Inflammatory macrophage (primary cell): ENCODE data around the gene ABCA2.
"Not testable (repeated sequence)": the region's sequence is repeated elsewhere in the genome, so short reads cannot be mapped to it uniquely, and the experiment has no call there.

Experiments used
- DNase-seq, 2 donors: peaks; one replicate each; pipeline ENCODE4 v3.0.0-alpha.2; 2020 to 2022

ABCA2 gene

DNA sequence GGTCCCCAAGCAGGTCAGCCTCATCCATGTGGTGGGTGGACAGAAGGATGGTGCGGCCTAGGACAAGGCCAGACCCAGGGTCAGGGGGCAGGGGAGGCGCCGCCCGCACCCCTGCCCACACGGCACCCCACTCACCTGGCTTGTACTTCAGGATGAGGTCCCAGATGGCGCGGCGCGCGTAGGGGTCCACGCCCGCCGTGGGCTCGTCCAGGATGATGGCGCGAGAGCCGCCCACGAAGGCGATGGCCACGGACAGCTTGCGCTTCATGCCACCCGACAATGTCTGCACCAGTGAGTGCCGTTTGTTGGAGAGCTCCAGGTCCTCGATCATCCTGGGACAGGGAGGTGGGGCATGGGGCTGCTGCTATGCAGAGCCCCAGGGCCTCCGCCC lies 12.5 kb downstream of the ABCA2 start:
- no peak for DNase-seq

DNA sequence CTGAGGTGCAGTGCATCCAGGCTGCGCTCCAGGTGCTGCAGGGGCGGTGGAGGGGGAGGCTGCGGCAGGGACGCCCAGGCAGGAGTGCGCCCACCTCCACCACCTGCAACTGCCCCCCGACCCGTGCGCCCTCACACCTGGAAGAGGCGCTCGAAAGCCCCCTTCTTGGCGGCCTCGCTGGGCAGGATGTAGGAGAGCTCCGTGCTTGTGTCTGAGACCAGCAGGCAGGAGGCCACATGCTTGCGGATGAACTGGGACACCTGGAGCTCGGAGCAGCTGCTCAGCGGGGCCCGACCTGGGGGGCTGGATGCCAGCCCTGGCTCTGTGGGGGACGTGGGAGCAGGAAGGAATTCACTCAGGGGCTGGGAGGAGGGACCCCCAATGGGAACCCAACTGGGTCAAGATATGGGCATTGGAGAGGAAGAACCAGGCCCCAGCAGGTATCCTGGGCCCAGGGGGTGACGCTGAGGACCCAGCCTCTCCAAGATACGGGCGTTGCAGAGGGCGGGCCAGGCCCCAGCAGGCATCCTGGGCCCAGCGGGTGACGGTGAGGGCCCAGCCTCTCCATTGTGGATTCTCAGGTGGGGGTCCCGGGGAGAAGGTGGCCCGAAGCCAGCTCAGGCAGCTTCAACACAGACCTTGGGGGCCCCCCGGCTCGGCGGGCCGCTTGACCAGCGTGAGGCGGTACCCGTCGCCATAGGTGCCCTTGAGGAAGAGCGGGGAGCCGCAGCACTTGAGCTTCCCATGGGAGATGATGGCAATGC lies 13.1 kb downstream of the ABCA2 start:
- DNase-seq: no peak

DNA sequence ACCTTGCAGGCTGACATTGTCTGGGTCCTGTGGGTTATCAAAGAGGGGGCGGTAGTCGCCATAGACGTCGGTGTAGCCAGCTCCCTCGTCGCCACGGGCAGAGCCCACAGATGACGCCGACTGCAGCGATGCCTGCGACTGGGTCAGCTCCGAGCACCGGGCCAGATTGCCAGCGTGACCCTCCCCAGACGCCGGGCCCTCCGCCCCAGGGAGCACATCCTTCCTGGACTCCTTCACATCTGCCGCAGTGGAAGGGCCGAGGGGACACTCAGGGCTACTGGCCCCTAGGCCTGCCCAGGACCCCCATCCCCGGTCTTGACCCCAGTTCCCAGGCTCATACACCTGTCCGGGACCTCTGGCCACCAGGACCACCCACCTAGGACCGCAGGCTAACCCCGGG lies 13.9 kb downstream of the ABCA2 start:
- DNase-seq: no peak

DNA sequence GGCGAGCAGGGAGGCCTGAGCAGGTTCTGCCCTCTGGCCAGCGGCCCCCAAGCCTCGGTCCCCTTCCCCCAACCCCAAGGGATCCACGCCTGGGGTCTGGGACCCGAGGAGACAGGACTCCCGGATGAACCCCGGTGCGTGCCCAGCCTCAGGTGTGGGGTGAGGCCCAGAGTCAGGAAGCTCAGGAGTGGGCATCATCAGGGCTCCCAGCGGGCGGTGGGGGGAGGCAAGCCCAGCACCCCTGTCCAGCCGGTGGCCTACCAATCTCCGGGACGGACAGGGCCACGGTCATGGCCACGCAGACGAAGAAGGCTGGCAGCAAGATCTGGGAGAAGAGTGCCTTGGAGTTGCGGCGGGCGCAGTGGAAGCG lies 14.5 kb downstream of the ABCA2 start:
- DNase-seq: no peak

DNA sequence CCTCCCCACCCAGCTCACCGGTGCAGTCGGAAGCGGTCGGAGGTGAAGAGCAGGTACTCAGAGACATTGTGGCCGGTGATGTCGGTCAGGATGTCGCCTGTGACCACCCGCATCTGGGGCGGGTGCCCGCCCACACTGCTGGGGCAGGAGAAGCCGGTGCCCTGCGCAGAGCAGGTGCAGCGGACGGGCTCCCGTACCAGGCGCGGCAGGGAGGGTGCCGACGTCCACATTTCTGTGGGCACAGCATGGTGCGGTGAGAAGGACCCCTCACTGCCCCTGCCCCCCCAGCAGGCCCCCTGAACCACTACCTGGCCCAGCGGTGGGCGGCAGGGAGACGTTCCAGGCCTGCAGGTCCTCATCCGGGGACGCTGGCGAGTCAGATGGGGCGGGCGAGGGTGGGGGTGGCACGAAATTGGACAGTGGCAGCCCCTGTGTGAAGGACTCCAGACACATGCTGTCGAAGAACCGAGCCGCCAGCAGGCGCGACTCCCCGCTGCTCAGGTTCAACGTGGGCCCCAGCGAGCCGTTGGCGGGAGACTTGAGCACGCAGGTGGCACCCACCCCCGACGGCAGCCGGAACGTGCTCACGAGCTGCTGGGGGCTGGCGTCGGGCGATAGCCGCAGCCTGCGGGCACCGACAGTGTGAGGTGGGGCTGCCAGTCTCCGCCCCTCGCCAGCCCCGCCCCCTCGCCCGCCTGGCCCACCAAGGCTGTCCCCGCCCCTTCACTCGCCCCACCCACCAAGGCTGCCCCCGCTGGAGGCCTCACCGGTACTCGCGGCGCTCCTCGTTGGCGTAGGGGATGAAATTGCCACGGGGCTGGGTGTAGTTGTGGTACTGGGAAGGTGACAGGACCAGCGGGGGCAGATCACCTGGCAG lies 15.1 kb downstream of the ABCA2 start:
- DNase-seq: no peak

DNA sequence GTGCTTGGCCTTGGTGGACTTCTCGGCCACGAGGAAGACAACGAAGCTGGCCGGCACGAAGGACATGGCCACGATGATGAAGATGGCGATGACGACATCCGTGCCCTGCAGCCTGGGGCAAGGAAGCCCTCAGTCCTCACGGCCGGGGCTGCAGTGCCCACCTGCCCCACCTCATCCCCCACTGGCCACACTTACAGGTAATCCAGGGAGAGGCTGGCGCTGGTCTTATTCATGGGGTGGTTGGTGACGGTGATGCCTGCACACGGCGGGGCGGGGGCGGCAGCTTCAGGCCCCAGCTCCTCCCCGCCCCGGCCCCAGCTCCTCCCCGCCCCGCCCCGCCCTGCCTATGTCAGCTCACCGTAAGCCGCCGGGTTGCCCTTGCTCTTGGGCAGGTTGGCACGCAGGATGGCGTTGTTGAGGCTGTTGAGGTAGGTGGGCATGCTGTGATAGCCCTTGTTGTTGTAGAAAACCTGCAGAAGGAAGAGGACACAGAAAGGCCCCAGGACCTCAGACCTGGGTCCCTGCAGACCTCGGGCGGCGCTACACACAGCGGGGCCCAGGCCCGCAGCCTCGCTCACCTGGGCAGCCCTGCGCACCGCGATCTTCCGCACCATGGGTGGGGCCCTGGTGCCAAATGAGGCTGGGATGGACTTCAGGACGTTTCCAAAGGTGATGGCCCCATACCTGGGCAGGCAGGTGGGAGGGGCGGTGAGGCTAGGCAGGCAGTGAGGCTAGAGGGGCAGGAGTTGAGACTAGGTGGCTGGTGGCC lies 15.9 kb downstream of the ABCA2 start:
- no peak for DNase-seq

DNA sequence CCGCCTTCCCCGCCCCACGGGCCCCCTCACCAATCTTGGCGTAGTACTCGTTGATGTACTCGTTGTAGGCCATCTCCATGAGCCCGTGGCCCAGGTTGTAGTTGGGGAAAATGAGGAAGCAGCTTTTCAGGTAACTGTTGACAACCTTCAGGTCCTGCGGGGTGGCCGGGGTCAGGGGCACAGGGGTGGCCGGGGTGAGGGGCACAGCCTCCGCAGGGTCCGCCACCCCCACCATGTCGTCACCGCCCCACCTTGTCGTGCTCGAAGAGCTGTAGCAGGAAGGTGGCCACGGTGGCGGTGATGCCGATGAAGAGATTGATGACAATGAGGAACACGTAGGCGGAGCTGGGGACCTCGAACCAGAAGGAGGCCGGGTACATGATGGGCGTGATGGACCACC lies 16.9 kb downstream of the ABCA2 start:
- no peak for DNase-seq

DNA sequence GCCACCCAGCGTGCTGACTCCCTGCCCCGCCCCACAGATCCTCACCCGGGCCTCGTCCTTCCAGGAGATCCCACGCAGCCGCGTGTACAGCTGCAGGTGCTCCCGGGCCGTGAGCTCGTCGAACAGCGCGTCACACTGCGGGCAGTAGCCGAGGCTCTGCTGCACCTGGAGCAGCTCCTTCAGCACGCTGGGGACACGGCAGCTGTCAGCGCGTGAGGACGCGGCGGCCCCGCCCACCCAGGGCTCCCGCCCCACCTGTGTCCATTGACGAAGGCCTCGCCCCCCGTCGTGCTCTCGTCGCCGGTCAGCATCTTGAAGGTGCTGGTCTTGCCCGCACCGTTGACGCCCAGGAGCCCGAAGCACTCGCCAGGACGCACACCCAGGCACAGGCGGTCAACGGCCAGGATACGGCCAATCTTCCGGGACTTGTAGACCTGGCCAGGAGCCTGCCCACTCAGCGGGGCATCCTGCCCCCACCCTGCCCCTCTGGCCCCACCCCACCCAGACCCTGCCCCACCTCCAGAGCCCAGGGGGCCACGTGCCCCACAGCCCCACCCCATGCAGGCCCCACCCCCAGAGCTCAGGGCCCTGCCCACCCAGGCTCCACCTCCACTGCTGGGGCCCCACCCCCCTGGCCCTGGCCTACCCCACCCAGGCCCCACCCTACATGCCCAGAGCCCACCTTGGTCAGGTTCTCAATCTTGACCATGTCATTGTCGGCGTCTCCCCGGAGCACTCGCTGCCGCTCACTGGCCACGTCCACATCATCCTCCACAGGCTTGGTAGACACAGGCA lies 17.9 kb downstream of the ABCA2 start:
- DNase-seq: no peak

DNA sequence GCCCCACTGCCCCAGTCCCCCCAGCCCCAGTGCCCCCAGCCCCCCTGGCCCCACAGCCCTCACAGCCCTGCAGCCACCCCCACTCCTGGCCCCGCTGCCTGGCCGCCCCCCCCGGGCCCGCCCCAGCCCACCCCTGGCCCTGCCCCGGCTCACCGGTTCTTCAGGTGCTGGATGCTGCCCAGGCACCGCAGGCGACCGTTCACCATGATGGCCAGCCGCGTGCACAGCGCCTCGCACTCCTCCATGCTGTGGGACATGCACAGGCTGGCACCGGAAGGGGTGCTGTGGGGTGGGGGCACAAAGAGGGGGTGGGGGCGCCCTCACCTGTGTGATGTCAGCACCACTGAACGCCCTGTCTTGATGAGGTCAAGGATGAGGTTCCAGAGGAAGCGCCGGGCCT lies 18.8 kb downstream of the ABCA2 start:
- no peak for DNase-seq

DNA sequence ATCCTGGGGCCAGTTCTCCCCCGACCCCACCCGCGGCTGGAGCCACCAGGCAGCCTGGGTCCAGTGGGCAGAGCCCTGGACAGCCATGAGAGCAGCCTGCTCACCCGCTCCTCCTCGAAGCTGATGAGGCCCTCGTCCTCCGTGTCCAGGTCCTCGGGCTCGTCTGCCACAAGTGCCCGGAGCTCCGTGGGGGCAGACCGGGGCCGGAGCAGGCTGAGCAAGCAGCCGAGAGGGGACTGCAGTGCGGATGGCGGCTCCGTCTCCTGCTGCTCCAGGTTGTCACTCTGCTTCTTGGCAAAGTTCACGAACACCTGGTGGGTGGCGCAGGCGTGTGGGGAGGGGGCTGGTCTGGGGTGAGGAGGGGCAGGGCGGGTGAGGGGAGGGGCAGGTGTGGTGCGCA lies 19.7 kb downstream of the ABCA2 start:
- no peak for DNase-seq

DNA sequence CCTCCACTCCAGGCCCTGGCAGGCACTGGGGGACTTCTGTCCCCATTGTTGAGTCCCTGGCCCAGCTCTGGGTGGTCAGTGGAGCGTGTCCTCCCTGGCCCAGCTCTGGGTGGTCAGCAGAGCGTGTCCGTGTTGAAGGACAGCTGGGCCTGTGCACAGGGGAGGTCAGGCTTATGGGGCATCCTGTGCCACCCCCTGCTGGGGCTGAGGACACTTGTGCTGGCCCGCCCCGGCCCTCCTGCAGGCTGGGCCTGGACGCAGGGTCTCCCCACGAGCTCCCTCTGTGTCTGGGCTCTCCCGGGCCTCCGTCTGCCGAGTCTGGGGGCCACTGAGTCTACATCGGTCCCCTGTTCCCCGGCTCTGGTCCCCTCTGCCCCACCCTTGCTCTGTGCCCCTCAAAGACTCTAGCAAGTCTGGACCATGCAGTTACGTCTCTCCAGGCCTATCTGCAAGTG lies 20.2 kb downstream of the ABCA2 start:
- no peak for DNase-seq

DNA sequence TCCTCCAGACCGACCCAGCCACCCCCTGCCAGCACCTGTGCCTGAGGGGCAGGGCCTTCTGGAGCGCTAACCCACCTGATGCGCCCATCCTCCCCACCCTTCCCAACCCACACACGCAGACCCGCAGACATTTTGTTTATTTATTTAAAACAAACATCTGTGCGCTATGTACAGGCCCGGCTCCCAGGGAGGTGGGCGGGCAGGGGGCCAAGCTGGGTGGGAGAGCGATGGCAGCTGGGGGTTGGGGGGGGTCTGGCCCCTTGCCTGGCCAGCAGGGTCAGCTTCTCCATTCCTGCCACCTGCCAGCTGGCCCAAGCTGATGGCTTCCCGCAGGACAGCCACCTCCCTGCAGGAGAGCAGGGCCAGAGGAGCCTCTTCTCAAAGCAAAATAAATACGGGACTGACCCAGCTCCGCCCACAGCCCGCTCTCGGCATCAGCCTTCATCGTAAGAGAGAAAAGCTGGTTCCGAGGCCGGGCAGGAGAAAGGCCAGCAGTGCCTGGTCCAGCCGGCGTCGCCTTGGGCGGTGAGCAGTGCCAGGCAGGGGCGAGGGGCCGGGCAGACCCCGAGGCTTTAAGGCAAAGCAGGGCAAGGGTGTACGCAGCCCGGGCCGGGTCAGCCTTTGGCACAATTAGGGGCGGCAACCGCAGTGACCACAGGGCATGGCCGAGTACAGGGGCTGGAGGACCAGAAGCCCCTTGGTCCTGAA lies 20.8 kb downstream of the ABCA2 start:
- no peak for DNase-seq

DNA sequence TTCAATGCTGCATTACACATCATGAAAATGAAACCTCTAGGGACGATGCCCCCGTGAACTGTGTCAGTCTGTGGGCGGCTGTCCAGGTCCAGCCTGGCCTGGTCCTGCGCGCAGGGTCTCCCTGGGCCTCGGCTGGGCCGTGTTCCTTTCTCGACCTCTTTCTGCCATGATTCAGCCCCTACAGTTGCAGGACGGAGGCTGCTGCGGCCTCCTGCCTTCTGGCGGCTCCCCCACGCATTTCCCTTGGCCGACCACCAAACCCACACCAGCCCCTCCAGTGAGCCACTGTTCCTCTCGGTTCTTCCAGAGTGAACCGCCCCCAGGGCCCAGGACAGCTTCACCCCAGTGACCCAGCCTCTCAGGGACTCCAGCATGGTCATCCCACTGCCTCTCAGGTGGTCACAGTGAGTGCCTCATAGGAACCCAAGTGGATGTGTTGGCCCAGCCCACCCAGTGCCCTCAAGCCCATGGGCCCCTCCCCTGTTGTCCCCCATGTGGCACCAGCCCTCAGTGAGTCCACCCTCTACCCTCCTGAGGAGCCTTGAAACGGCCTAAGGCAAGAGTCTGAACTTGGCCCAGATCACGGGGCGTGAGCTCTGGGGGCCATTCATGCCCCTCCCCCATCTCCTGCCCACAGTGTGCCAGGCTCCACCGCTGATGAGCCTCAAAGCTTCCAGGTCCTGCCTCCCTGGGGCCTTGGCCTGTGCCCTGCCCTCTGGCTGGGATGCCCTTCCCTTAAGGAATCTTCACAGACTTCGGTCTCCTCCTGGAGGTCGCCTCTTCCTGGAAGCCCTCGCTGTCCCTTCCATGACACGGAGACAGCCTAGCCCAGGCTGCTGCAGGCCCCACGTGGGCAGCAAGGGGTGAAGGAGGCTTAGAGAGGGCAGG lies 21.7 kb downstream of the ABCA2 start:
- no peak for DNase-seq

DNA sequence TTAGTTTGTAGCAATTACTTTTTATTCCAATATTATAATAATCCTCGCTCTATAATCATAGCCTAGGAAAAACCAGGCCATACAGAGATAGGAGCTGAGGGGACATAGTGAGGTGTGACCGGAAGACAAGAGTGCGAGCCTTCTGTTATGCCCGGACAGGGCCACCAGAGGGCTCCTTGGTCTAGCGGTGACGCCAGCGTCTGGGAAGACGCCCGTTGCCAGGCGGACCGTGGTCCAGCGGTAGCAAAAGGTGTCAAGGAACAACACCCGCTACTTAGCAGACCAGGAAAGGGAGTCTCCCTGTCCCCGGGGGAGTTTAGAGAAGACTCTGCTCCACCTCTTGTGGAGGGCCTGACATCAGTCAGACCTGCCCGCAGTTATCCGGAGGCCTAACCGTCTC lies 23.8 kb downstream of the ABCA2 start:
- DNase-seq: not testable (repeated sequence)

DNA sequence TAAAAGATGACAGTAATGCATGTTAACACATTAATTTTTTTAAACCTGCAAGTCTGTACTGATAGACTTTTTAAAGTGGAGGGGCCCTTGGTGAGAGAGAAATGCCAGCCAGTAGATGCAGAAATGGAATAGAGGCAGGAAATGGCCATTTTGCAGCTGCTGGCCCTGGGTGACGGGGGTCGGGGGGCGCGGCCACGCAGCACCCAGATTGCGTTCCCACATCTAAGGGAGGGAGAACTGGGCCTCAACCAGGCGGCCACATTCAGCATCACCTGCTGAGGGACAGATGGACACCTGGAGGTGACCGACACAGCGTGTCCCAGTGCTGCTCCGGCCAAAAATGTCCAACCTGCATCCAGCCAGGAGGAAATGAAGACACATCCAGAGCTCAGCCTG lies 25.4 kb downstream of the ABCA2 start:
- no peak for DNase-seq

DNA sequence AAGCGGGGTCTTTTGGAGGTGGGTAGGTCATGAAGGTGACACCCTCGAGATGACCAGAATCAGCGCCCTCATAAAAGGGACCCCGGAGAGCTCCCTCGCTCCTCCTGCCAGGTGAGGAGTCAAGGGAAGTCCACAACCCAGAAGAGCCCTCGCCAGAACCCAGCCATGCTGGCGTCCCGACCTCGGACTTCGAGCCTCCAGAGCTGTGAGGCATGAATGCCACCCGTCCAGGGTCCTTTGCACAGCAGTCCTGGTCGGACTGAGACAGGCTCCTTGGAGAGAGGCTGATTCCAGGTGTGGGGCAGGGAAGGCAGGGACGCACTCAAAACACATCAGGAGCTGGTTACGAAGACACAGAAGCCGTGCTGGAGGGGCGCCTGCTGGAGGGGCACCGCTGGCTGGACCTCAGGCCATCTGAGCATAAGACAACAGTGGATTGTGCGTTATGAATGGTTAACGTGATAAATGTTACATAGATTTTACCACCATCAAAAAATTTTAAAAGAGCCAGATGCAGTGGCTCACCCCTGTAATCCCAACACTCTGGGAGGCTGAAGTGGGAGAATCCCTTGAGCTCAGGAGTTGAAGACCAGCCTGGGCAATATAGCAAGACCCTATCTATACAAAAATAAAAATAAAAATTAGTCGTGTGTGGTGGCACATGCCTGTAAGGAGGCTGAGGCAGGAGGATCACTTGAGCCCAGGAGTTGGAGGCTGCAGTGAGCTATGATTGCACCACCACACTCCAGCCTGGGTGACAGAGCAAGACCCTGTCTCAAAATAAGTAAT lies 26.0 kb downstream of the ABCA2 start:
- no peak for DNase-seq

DNA sequence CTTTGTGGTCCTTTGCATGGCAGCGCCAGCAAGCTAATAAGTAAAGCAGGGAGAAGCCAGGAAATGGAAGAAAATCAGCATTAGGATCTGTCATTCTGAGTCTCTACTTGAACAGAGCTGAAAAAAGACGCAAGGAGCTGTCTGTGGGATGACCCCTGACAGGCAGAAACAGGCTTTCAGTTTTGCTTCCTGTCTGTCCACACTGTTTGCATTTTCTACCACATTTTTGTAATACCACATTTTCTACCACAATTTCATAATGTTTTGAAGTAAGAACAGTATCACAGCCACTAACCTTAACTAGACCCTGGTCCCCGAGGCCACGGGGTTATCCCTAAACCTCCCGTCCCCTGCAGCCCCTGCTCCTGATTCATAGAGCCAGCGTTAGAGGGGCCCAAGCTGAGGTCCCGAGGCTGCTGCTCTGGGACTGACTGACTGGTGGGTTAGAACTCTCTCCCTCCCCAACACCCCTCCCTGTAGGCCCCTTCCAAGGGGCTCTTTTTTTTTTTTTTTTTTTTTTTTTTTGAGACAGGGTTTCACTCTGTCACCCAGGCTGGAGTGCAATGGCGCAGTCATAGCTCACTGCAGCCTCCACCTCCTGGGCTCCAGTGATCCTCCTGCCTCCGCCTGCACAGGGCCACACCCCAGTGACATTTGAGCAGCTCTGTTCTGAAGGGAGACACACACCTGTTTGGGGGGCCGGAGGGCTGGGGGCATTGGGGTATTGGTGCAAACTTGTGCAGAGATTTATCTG lies 27.7 kb downstream of the ABCA2 start:
- DNase-seq: peak; percentile 86 to 91

DNA sequence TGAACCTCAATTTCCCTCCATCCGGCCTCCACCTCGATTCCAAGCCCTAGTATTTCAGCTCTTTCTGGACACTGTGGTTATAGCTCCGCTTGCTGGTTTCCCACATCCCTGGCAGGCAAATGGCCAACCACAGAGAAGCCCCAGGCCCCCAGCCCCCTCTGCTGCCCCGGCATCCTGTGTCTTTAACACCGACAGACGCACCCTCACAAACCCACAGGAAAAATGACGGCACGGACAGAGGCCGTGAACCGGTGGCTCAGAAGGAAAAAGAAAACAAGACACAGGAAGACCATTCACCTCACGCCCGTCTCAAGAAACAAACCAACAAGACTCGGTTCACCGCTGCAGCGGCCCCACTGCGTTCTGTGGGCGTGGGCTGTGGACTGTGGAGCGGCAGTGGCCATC lies 30.2 kb downstream of the ABCA2 start:
- no peak for DNase-seq

DNA sequence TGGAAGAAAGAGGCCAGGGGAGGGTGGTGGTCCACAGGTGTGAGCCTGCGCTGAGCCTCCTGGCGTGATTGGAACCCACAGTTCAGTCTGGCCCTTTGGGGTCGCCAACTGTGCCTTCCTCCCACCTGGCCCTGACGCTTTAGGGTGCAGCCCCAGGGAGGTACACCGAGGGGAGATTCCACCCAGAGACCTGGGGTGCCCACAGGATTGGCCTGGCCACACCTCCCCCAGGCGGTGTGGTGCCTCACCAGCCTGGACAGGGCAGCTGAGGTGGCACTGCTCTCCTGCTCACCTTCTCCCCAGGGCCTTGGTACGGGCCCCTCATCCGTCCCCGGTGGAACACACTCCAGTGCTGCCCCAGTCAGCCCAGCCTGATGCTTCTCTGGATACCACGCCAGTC lies 30.7 kb downstream of the ABCA2 start:
- DNase-seq: no peak
